Measurements from ENCODE around the gene TRPC4AP.

DNA sequence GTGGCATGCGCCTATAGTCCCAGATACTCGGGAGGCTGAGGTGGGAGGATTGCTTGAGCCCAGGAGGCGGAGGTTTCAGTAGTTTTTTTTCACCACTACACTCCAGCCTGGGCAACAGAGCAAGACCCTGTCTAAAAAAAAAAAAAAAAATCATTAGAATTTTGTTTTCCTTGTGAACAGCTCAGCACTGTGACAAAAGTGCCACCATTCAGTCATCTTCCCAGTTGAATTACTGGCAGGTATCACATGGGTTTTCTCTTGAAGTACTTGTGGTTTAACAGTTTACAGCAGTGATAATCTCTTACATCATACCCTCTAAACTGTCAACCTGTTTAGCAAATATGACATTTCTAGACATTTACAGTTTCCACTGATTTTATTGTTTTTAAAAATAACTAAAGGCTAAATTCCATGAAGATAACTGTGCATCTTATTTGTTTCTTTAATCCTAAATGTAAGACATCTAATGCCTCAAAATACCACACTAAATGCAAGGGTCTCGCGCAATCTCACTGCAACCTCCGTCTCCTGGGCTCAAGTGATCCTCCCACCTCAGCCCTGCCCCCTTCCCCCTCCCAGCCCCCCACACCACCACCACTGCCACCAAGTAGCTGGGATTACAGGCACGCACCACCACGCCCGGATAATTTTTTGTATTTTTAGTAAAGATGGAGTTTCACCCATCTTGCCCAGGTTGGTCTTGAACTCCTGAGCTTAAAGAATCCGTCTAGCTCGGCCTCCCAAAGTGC lies 7.0 kb downstream of the TRPC4AP start:
- no peak for TF ChIP-seq POLR2A (IDR thresholded peaks at IDR 0.05)
- no peak for TF ChIP-seq CTCF (IDR thresholded peaks at IDR 0.05)
- no peak for TF ChIP-seq POLR2AphosphoS5 (IDR thresholded peaks at IDR 0.05)
- no peak for TF ChIP-seq EP300 (IDR thresholded peaks at IDR 0.05)
